Thyroid gland (tissue), 4 donors: ENCODE measurements around the gene C11orf91. TPM values are rescaled to one million over a fixed set of nuclear protein-coding genes. Genes with fewer than 3 reads are reported as not detected.
"Not testable (repeated sequence)": the region's sequence is repeated elsewhere in the genome, so short reads cannot be mapped to it uniquely, and the experiment has no call there.

Source experiments
- DNase-seq, 2 donors: peaks; one replicate each; pipeline ENCODE4 v3.0.0-alpha.2; 2019
- H3K27ac ChIP-seq, 3 donors: fragments of 200-600 bp; sonication (generic); 1 replicate in 2 of 3; 2 replicates in 1 of 3; pipeline ENCODE4 v1.5.1; 2016 to 2019; ENCODE audit warnings: mild to moderate bottlenecking in 1 of 3, moderate library complexity in 1 of 3
- H3K27me3 ChIP-seq: fragments of 200-600 bp; sonication (generic); one replicate; pipeline ENCODE4 v1.5.1; 2019
- H3K36me3 ChIP-seq, 2 donors: fragments of 200-600 bp; sonication (generic); one replicate each; pipeline ENCODE4 v1.5.1; 2016 to 2019
- H3K4me1 ChIP-seq, 2 donors: fragments of 200-600 bp; sonication (generic); one replicate each; pipeline ENCODE4 v1.5.1; 2017 to 2019
- H3K4me3 ChIP-seq, 3 donors: fragments of 200-600 bp; sonication (generic); replicated peaks in 1 of 3; 1 replicate in 2 of 3; 2 replicates in 1 of 3; pipeline ENCODE4 v1.5.1; 2016; ENCODE audit warnings: mild to moderate bottlenecking in 1 of 3
- H3K9me3 ChIP-seq: fragments of 200-600 bp; sonication (generic); one replicate; pipeline ENCODE4 v1.5.1; 2017
- CTCF ChIP-seq, 6 experiments: fragments of 200-600 bp in 3 of 6; fragments of 450-650 bp in 3 of 6; sonication (generic) in 3 of 6; IDR thresholded peaks; one replicate each; pipeline ENCODE4 v1.5.1; 2016 to 2019; ENCODE audit warnings: antibody characterized with exemption in 6 of 6, mild to moderate bottlenecking in 2 of 6, inconsistent platforms in 1 of 6, moderate library complexity in 1 of 6
- POLR2A ChIP-seq, 2 donors: fragments of 450-650 bp; IDR thresholded peaks; one replicate each; pipeline ENCODE4 v1.6.1; 2017; ENCODE audit warnings: antibody characterized with exemption in 2 of 2, mild to moderate bottlenecking in 2 of 2, moderate library complexity in 1 of 2
- WGBS, 2 donors: methylation state at CpG; one replicate each; pipeline ENCODE4 v1.1.5; 2017; 5-methylcytosine and 5-hydroxymethylcytosine counted together
- intact Hi-C: fragments of 100-400 bp; cut with DNase I; formaldehyde crosslinking; loops from one replicate; pipeline ENCODE4 v1.15.1; 2023
- total RNA-seq, 4 donors: library from RNA; depleted of rRNA; stranded (reverse); fragments of >200 nt; gene quantifications; one replicate each; pipeline ENCODE4 v1.2.3, GENCODE V29; 2016

Gene C11orf91
- total RNA-seq, 4 donors from 2014 or later, result not detected

- Histone ChIP-seq H3K4me1 (peaks cover 20 to 33% of the 10 kb centered on the region in 2 donors), H3K27ac (no peak overlapping the region), H3K27me3 (no peaks in the 10 kb centered on the region), H3K9me3 (no peaks in the 10 kb centered on the region), H3K4me3 (no peak overlapping the region), H3K36me3 (no peaks in the 10 kb centered on the region)
- WGBS, 2 donors, result 49 to 54% methylated on average over 2 of the region's 2 CpGs
- intact Hi-C loops, result loop anchor here (2.0 to 5.0 kb wide), 2 partner anchors 143 to 326 kb away; no protein-coding TSS in a partner anchor
- TF ChIP-seq CTCF (IDR thresholded peaks at IDR 0.05), result peak; percentile 50 to 92 (median 80)
- TF ChIP-seq POLR2A (IDR thresholded peaks at IDR 0.05), result no peak
- DNase-seq, result peak; percentile 62 to 68
These were observed 12.7 kb downstream of the C11orf91 start for GRCh38 chr11:33687733-33688479.

DNA sequence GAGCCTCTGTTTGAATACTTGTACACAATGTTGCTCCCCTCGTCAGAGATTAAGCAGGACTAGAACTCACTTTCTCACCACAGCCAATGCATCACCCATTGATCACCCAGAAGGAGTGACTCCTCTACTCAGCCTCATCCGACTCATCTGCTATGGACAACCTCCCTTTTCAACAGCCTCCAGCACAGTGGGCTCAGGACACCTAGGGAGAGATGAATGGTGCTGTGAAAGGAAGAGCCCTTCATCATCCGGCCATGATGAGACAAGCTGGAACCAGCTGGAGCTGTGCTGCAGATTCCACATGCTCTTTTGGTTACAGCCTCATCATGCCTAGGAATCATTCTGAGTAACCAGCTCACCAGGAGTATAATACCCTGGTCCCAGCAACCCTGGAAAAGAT lies 15.5 kb downstream of the C11orf91 start:
- Histone ChIP-seq H3K27me3 (no peaks in the 10 kb centered on the region), H3K36me3 (no peaks in the 10 kb centered on the region), H3K27ac (no peak overlapping the region), H3K4me1 (peaks cover 0 to 10% of the 10 kb centered on the region in 2 donors), H3K4me3 (no peak overlapping the region), H3K9me3 (no peaks in the 10 kb centered on the region)
- no peak for TF ChIP-seq CTCF (IDR thresholded peaks at IDR 0.05)
- 74 to 95% methylated on average over 3 of the region's 3 CpGs for WGBS, 2 donors
- intact Hi-C loops, result loop anchor here (5.0 kb wide), 1 partner anchor 323 kb away; no protein-coding TSS in a partner anchor
- no peak for DNase-seq

DNA sequence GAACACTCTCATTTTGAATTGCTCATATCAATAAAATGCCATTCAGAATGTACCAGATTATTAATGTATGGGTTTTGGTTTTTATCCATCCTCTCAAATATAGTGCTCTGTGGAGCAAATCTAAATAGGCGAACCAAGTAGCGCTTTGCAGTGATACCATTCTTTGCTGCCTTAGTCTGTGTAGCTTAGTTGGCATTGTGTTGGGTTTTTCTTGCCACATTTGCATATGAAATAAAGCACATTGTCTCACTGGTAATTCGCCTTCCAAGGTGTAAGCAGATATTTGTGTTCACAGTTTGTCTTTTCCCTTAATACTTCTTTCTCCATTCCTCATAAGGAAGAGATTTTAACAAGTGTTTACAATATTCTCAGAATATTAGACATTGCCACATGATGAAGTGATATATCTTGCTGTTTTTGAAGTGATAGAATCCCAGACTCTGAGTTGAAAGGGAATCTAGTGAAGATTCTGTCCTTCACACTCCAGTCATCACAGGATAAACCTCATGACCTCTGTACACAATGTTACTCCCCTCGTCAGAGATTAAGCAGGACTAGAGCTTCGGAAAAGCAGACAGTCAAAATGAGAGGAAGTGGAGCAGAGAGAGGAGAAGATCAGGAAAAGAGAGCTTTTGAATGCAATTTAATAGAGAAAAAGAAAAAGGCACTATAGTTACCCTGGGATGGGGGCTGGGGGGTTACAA lies 16.5 kb downstream of the C11orf91 start:
- Histone ChIP-seq H3K36me3 (no peaks in the 10 kb centered on the region), H3K27me3 (no peaks in the 10 kb centered on the region), H3K27ac (no peak overlapping the region), H3K4me3 (no peak overlapping the region), H3K4me1 (peaks cover 0 to 1% of the 10 kb centered on the region in 2 donors), H3K9me3 (no peaks in the 10 kb centered on the region)
- no peak for DNase-seq
- TF ChIP-seq CTCF (IDR thresholded peaks at IDR 0.05) (no peak), POLR2A (IDR thresholded peaks at IDR 0.05) (no peak)
- intact Hi-C loops, result no loop called here
- WGBS, 2 donors, result 79 to 86% methylated on average over 5 of the region's 5 CpGs

DNA sequence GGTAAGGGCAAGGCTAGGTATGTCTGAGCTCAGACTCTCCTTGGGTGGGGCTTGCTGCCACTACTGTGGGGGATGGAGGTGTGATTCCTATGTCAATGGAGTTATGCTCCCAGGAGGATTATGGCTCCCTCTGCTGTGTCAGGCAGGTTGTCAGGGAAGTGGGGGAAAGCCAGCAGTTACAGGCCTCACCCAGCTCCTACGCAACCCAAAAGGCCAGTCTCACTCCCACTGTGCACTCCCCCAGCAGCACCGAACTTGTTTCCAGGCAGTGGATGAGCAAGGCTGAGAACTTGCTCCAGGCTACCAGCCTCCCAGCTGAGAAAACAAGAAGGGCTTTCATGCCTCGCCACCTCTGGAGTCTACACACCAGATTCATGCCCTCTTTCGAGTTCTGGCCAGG lies 18.2 kb downstream of the C11orf91 start:
- no peaks in the 10 kb centered on the region for H3K36me3 ChIP-seq
- no peaks in the 10 kb centered on the region for H3K9me3 ChIP-seq
- H3K27ac ChIP-seq, result no peak overlapping the region
- no peaks in the 10 kb centered on the region for H3K27me3 ChIP-seq
- no peaks in the 10 kb centered on the region for H3K4me1 ChIP-seq
- no peak for DNase-seq
- 80 to 96% methylated on average over 3 to 4 of the region's 4 CpGs for WGBS, 2 donors
- TF ChIP-seq CTCF (IDR thresholded peaks at IDR 0.05), result peak in 1 of 6 experiments; percentile 8
- no peak for TF ChIP-seq POLR2A (IDR thresholded peaks at IDR 0.05)
- intact Hi-C loops, result no loop called here
- no peak overlapping the region for H3K4me3 ChIP-seq

DNA sequence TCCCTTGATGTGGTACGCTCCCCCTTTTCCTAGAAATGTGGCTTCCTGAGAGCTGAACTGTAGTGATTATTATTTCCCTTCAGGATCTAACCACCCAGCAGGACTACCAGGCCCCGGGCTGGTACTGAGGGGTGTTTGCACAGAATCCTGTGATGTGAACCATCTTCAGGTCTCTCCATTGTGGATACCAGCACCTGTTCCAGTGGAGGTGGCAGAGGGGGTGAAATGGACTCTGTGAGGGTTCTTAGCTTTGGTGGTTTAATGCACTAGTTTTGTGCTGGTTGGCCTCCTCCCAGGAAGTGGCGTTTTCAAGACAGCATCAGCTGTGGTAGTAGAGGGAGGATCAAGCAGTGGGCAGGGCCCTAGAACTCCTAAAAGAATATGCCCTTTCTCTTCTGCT lies 18.6 kb downstream of the C11orf91 start:
- H3K27me3 ChIP-seq, result no peaks in the 10 kb centered on the region
- no peak overlapping the region for H3K27ac ChIP-seq
- 88 to 89% methylated on average over 3 of the region's 3 CpGs for WGBS, 2 donors
- no peak for TF ChIP-seq POLR2A (IDR thresholded peaks at IDR 0.05)
- no peak for TF ChIP-seq CTCF (IDR thresholded peaks at IDR 0.05)
- no peak for DNase-seq
- no peaks in the 10 kb centered on the region for H3K4me1 ChIP-seq
- intact Hi-C loops, result no loop called here
- no peak overlapping the region for H3K4me3 ChIP-seq
- no peaks in the 10 kb centered on the region for H3K36me3 ChIP-seq
- no peaks in the 10 kb centered on the region for H3K9me3 ChIP-seq

DNA sequence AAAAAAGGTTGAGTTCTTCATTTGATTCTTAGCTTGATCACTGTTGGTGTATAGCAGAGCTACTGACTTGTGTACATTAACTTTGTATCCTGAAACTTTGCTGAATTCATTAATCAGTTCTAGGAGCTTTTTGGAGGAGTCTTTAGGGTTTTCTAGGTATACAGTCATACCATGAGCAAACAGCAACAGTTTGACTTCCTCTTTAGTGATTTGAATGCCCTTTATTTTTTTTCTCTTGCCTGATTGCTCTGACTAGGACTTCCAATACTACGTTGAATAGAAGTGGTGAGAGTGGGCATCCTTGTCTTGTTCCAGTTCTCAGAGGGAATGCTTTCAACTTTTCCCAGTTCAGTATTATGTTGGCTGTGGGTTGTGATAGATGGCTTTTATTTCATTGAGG lies 22.0 kb downstream of the C11orf91 start:
- H3K4me3 ChIP-seq, H3K36me3 ChIP-seq, intact Hi-C loops, DNase-seq, H3K27me3 ChIP-seq, H3K4me1 ChIP-seq, H3K27ac ChIP-seq, H3K9me3 ChIP-seq: not testable (repeated sequence)
- WGBS, 2 donors, result 54 to 55% methylated on average over 1 of the region's 1 CpG
